BJ (cell line): ENCODE results near the gene APBB2. TPM values are rescaled to one million over a fixed set of nuclear protein-coding genes. Genes with fewer than 3 reads are reported as not detected.
"Not testable (repeated sequence)": the region's sequence is repeated elsewhere in the genome, so short reads cannot be mapped to it uniquely, and the experiment has no call there.

Source experiments
- CTCF ChIA-PET: fragments of 350-600 bp; formaldehyde crosslinking; extraction: SDS; loops from one replicate; lab custom pipeline; 2021; ENCODE audit warnings: antibody characterized with exemption, inconsistent platforms; lab: Yijun Ruan, JAX
- POLR2A ChIA-PET: fragments of 300-600 bp; sonication (Branson Sonifier 250); formaldehyde crosslinking; extraction: SDS; loops from one replicate; lab custom pipeline; 2021; ENCODE audit warnings: antibody characterized with exemption; lab: Charles Lee
- DNase-seq: peaks from one replicate; pipeline ENCODE4 v3.0.0-alpha.2; 2011; ENCODE audit warnings: low read depth
- H3K27me3 ChIP-seq: 2 replicates; pipeline ENCODE4 v1.6.0; 2011; ENCODE audit warnings: low read length; ENCODE audit not compliant: control insufficient read depth, insufficient read depth
- H3K36me3 ChIP-seq: 2 replicates; pipeline ENCODE4 v1.5.1; 2011; ENCODE audit warnings: low read length; ENCODE audit not compliant: control insufficient read depth, insufficient read depth
- H3K4me3 ChIP-seq: 2 replicates; pipeline ENCODE4 v1.5.1; 2011; ENCODE audit warnings: low read depth, mild to moderate bottlenecking, control low read depth, low read length
- polyA plus RNA-seq: library from polyadenylated mRNA; depleted of rRNA; stranded (reverse); fragments of >200 nt; gene quantifications from 2 replicates; pipeline ENCODE4 v1.2.3, GENCODE V29; 2011
- TF ChIP-seq, protein P1 (sequence below): IDR thresholded peaks from 2 replicates; pipeline ENCODE4 v1.5.1; 2011; ENCODE audit warnings: low read depth, mild to moderate bottlenecking, control low read depth, inconsistent platforms, low read length, moderate library complexity; ENCODE audit not compliant: insufficient read depth

APBB2 gene
- polyA plus RNA-seq, 1 experiment = 50.3 TPM

DNA sequence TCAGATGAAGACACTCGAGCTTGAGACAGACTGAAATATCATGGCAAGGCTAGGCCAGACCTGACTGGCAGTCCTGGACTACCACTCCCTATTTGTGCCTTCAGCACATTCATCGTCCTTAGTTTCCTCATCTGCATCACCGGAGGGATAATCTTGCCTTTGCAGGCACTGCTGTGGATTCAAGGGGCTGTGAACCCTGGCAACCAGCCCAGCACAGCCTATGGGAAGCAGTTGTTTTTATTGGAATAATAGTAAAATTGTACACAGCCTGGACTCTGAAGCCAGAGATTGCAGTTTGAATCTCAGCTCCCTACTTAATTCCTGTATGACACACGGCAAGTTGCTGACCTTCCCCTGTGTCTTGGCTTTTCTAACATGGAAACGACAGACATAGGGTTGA, 303.6 kb downstream of the APBB2 start:
- Histone ChIP-seq H3K27me3 (no peaks in the 10 kb centered on the region), H3K4me3 (no peak overlapping the region), H3K36me3 (peaks cover 1% of the 10 kb centered on the region; the same call in 1 of the 2 replicates)
- CTCF ChIA-PET = interaction anchor here (10.1 kb wide), 1 partner anchor 14 kb away, joined by 181 read pairs; no protein-coding TSS in a partner anchor
- DNase-seq = no peak
- TF ChIP-seq, protein P1, sequence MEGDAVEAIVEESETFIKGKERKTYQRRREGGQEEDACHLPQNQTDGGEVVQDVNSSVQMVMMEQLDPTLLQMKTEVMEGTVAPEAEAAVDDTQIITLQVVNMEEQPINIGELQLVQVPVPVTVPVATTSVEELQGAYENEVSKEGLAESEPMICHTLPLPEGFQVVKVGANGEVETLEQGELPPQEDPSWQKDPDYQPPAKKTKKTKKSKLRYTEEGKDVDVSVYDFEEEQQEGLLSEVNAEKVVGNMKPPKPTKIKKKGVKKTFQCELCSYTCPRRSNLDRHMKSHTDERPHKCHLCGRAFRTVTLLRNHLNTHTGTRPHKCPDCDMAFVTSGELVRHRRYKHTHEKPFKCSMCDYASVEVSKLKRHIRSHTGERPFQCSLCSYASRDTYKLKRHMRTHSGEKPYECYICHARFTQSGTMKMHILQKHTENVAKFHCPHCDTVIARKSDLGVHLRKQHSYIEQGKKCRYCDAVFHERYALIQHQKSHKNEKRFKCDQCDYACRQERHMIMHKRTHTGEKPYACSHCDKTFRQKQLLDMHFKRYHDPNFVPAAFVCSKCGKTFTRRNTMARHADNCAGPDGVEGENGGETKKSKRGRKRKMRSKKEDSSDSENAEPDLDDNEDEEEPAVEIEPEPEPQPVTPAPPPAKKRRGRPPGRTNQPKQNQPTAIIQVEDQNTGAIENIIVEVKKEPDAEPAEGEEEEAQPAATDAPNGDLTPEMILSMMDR = no peak
- POLR2A ChIA-PET = no interaction called here

DNA sequence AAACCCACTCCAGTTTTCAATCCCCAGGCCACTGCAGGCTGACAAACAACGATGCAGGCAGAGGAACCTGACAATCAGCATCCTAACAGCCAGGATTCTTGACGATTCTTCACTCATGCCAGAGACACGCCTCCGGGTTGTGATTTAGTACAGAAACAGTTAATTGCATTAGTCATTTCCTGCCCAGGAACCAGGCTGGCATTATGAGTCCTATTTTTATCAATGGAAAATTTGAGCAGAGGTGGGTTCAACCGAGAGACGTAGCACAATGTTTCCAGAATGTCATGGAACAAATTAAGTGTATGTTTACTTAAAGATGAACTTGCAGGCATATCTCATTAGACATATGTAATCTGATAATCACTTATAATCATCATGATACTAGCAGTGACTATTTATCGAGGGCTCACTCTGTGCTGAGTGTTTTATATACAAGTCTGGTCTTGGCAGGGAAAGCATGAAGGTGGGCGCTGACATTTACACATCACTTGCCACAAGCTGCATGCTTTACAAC, 304.9 kb downstream of the APBB2 start:
- DNase-seq = no peak
- TF ChIP-seq, protein P1 = no peak
- H3K4me3 ChIP-seq = no peak overlapping the region
- POLR2A ChIA-PET = no interaction called here
- CTCF ChIA-PET = interaction anchor here (0.8 to 10.1 kb wide), 8 partner anchors 9 to 345 kb away, joined by 3 to 181 read pairs (median 4); no protein-coding TSS in a partner anchor
- no peaks in the 10 kb centered on the region for H3K27me3 ChIP-seq
- H3K36me3 ChIP-seq = peaks cover 1% of the 10 kb centered on the region; the same call in 1 of the 2 replicates

DNA sequence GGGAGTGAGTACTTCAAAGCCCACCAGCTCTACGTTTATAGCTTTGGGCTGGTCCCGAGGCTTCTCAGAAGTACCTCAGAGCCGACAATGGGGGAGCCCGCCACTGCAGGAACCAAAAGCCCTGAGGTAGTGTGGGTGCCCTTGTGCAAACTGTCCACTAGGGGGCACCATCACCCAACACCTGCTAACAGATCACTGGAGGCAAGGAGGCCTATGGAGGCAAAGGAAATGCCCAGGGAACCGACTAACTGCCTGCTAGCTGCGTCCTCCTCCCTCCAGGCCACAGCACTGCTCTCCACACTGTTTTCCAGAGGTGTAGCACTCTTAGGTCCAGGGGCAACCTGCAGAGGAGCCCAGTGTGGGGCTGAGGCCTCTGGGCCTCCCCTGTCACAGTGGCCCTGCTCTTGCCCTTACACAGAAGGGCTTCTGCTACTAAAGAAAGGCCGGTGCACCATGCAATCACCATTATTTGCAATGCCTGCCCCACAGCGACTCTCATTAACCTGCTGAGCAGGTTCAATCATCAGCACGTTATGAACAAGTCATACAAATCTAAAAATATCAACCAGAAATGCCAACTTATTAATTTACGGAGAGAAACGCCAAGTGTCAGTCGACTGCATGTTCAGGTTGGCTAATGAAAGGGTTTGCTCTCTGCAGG, 305.5 kb downstream of the APBB2 start:
- CTCF ChIA-PET = interaction anchor here (0.6 to 10.1 kb wide), 10 partner anchors 9 to 344 kb away, joined by 3 to 181 read pairs (median 4); no protein-coding TSS in a partner anchor
- POLR2A ChIA-PET = no interaction called here
- no peaks in the 10 kb centered on the region for H3K27me3 ChIP-seq
- no peak overlapping the region for H3K4me3 ChIP-seq
- peaks cover 1% of the 10 kb centered on the region; the same call in 1 of the 2 replicates for H3K36me3 ChIP-seq
- TF ChIP-seq, protein P1 = peak; percentile 91
- no peak for DNase-seq

DNA sequence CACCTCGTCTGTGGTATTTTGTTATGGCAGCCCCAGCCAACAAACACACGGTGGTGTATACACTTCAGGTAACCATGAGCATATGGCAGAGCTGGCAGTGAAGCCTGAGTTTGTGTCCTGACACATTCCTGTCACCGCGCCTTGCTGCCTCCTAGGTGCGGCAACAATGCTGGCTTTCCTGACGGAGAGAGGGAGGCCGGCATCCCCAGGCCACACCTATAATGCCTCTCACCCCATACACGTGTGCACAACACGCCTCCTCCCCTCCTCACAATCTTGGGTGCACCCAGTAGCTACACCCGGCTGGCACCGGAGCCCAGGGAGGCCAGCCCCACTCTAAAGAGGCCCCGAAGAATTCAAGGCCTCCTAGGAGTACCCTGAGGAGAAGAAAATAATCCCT, 306.0 kb downstream of the APBB2 start:
- DNase-seq = no peak
- TF ChIP-seq, protein P1 = no peak
- Histone ChIP-seq H3K4me3 (no peak overlapping the region), H3K27me3 (no peaks in the 10 kb centered on the region), H3K36me3 (peaks cover 1% of the 10 kb centered on the region; the same call in 1 of the 2 replicates)
- ChIA-PET CTCF (interaction anchor here (0.6 to 10.1 kb wide), 10 partner anchors 8 to 344 kb away, joined by 3 to 181 read pairs (median 4); no protein-coding TSS in a partner anchor), POLR2A (no interaction called here)

DNA sequence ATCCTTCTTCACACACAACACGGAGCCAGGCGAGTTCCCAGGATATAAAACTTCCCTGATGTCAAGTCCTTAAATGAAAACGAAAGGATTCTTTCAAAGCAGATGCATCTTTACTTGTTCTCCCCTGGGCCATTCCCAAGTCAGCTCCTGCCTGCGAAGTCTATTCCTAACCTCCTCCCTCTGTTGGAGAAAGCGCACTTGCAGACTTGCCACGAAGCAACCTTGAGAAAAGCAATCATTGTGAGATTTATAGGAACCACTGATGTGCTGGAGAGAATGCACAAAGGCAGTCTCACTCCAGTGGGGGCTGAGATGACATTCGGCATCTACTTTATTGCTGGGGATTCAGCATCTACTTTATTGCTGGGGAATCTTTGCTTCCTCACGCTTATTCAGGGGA, 308.9 kb downstream of the APBB2 start:
- Histone ChIP-seq H3K4me3 (no peak overlapping the region), H3K36me3 (no peaks in the 10 kb centered on the region), H3K27me3 (no peaks in the 10 kb centered on the region)
- TF ChIP-seq, protein P1 = no peak
- ChIA-PET POLR2A (no interaction called here), CTCF (interaction anchor here (2.6 to 10.1 kb wide), 2 partner anchors 9 to 19 kb away, joined by 14 to 181 read pairs; no protein-coding TSS in a partner anchor)
- no peak for DNase-seq

DNA sequence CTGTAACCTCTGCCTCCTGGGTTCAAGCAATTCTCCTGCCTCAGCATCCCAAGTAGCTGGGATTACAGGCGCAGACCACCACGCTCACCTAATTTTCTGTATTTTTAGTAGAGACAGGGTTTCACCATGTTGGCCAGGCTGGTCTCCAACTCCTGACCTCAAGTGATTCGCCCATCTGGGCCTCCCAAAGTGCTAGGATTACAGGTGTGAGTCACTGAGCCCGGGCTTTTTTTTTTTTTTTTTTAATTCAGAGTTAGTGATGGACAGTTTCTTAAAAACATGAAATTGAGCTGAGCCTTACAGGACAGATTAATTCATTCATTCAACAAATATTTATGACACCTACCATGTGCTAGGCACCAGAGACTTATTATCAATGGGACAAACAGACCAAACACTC, 313.8 kb downstream of the APBB2 start:
- not testable (repeated sequence) for H3K4me3 ChIP-seq, H3K36me3 ChIP-seq, H3K27me3 ChIP-seq, DNase-seq
- ChIA-PET POLR2A (interaction anchor here (0.6 kb wide), 2 partner anchors 151 to 461 kb away, joined by 8 to 19 read pairs; partner anchors contain the start of gene NSUN7), CTCF (interaction anchor here (1.0 to 4.7 kb wide), 6 partner anchors 8 to 163 kb away, joined by 3 to 23 read pairs (median 5); no protein-coding TSS in a partner anchor)
